Stimulated activated CD4-positive, alpha-beta T cell treated with anti-CD3 and anti-CD28 coated beads, Interleukin-15, amount 100 ng/mL, for 48 hours (primary cell): ENCODE results near the gene PIK3C3.
"Not testable (repeated sequence)": the region's sequence is repeated elsewhere in the genome, so short reads cannot be mapped to it uniquely, and the experiment has no call there.

Source experiments
- DNase-seq, 2 donors: peaks; one replicate each; pipeline ENCODE4 v3.0.0-alpha.2; 2020; ENCODE audit warnings: low read depth in 2 of 2

The PIK3C3 gene

DNA sequence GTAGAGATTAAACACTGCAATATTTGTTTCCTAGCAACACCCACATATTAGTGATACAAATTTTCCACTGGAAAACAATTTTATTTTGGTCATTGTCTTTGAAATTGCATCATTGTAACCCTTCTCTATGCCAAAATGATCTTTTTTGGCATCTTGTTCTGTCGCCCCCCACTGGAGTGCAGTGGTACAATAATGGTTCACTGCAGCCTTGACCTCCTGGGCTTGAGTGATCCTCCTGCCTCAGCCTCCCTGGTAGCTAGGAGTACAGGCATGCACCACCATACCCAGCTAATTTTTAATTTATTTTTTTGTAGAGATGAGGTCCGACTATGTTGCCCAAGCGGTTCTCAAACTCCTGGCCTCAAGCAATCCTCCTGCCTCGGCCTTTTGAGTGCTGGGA lies 117.4 kb downstream of the PIK3C3 start:
- no peak for DNase-seq

DNA sequence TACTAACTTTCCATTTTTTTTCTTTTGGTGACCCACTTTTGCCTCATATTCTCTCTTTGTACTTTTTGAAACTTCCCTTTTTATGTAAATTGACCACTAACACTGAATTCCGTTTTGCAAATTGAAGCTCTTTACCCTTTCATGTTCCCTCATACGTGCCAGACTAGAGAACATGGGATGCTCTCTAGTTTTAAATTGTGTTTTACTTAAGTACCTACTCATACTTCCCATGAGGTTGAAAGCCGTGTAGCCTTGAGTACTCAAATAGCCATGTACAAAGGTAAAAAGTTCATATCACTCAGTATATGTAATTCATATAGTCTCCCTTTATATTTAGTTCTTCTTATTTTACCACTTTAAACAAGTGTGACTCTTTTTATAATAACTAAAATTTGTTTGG lies 119.7 kb downstream of the PIK3C3 start:
- DNase-seq, result no peak

DNA sequence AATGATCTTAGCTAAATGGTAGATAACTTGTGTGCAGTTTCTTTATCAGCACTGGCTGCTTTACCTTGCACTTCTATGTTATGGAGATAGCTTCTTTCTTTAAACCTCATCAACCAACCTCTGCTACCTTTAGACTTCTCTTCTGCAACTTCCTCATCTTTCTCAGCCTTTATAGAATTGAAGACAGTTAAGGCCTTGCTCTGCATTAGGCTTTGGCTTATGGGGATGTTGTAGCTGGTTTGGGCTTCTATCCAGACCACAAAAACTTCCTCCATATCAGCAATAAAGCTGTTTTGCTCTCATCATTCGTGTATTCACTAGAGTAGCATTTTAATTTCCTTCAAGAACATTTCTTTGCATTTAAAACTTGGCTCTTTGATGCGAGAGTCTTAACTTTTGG lies 123.7 kb downstream of the PIK3C3 start:
- no peak for DNase-seq

DNA sequence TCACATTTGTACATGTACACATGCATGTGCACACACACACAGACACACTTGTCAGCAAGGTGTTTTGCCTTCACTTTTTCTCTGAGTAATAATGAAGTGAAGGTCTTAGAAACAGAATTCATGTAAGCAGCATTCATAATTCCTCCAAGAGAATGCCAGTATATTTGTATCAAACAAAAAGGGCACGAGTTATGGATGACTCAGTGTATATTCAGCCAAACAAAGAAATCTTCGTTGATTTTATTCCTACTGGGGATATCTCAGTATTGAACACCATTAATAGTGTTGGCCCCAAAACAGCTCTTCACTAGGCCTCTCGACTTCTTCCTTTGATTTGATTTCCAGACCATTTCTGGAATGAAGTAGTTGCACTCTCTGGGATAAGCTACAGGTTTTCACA lies 125.3 kb downstream of the PIK3C3 start:
- DNase-seq, result no peak

DNA sequence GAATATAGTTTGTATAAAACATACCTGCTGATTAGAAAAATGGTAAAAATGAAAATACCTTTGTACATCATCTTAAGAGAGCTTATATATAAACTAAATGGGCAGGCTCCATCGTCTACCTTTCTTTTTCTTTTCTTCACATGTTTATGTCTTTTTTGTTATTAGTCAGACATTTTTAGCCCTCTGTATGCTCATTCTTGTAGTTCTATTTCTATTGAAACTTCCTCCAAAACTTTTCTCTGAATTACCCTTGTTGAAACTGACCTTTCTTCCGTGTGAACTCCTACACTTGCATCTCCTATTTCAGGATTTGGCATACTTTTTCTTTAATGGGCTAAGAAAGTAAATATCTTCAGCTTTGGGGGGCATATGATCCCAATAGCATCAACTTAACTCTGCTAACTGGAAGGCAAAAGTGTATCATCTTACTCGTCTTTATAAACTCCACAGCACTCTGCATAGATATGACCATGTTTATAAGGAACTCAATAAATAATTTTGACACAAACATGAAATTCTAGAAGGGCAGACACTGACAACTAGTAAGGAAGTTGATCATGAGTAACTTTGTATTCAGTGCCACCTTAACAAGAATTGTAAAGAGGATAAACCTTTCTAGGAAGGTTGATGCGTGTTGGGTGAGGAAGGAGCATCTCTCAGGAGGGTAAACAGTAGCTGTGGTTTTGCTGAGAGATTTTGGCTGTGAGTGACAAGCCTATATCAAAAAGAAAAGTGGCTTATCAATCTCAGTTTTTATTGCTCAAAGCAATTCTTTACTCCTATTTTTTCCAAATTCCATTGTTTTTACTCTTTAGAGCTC lies 127.6 kb downstream of the PIK3C3 start:
- DNase-seq, result no peak

DNA sequence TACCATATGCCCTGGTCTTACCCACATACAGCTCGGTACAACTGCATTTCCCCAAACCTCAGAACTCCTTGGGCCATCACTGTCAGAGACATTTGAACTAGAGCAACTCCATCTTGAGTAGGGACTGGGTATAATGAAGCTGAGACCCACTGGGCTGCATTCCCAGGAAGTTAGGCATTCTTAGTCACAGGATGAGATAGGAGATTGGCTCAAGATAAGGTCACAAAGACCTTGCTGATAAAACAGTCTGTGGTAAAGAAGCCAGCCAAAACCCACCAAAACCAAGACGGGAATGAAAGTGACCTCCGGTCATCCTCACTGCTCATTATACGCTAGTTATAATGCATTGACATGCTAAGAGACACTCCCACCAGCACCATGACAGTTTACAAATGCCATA lies 131.3 kb downstream of the PIK3C3 start:
- no peak for DNase-seq

DNA sequence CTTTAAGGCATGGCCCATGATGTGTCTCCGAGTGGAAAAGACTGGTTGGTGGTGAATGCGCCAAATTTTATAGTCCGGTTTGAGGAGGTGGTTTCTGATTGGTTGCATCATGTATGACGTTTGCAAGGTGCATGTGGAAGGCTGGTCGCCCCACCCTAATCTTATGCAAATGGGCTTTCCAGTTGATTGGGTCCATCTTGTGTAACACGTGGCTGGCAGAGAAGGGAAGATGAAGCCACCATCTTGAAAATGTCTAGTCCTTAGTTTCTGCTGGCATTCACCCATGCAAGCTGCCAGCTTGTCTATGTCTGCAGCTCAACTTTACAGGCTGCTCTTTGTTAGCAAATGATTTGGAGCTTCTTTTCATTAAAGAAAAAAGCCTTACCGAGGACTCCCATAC lies 132.2 kb downstream of the PIK3C3 start:
- DNase-seq, result no peak

DNA sequence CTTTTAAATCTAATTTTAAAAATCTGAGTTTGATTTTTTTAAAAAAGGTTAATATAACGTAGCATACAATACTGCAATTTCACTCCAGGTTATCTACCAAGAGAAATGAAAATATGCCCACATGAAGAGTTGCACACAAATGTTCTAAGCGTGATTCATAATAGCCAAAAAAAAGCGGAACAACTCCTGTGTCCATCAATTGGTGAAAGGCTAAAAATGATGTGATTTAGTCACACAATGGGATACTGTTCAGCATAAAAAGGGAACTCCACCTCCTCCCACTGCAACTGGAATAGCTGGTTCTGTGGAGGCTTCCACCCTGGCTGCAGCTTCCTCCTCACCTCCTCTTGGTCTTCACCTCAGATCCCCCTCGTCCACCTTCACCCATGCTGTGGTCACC lies 132.8 kb downstream of the PIK3C3 start:
- no peak for DNase-seq

DNA sequence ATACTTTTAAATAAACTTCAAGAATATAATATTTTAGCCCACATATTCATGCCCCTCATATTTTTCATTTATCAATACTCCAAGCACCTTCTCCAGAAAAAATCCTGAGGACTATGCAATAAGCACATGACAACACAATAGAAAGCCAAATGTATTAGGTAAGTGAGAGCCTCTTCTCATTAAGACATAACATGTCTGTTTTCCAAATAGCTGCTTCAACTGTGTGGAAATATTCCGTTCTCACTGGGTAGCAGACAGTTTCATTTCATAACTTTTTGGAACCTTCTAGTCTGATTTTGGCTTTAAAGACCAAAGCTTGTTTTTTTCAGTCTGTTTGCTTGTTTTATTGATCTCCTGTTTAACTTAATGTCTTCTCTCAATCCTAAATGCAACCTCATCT lies 137.8 kb downstream of the PIK3C3 start:
- no peak for DNase-seq

DNA sequence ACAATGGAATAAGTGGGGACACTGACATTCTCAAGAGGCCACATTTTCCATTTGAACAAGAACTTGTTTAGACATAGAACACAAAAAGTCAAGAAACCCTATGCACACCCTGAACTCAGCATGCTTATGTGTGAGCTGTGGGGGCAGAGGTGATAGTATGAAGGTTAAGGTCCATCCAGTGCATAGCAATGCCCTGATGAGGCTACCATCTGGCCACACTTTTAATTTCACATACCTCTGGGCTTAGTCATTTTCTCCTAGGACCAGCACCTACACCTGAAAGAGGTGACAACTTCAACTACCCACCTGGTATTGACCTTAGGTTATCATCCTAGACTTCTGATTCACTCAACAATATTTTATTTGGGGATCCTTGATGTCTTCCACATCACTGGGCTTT lies 139.8 kb downstream of the PIK3C3 start:
- DNase-seq, result no peak

DNA sequence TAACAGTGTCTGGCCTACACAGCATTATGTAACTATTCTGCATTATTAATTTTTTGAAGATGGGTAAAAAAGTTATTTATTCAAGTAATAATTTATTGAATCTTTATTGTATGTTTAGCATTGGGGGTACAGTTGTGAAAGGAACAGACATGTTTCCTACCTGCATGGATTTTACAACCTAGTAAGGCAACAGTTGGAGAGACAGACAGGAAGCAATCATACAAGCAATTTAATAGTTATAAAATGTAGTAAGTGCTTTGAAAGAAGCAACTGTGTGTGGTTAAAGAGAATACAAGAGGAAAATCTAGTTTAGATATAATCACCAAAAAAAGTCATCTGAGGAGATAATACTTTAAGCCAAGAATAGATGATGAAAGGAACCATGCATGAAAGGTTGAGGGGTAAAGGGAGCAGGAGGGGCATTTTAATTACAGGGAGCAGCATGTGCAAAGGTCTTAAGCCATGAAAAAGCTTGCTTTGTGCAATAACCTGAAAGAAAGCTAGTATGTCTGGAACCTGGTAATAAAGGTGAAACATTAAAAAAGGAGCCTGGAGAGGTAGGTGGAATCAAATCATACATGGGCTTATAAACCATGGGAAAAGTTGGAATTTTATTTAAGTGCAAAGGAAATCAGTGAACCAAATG lies 140.8 kb downstream of the PIK3C3 start:
- no peak for DNase-seq

DNA sequence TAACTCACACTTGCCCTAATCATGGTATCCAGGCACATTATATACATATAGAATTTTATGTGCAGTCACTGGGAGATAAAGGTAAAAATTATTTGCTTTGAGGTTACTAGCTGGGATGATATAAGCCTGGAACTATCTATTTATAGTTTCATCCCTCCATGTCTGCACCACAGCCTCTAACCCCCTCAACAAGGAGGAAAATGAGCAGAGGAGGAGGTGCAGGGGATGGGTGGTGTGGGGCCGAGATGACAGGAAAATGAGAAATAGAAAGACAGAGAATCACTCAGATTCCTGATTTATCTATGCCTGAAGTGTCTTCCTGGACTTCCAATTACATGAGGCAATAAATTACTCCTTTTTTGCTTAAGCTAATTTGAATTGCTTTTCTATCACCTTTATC lies 145.2 kb downstream of the PIK3C3 start:
- DNase-seq, result no peak

DNA sequence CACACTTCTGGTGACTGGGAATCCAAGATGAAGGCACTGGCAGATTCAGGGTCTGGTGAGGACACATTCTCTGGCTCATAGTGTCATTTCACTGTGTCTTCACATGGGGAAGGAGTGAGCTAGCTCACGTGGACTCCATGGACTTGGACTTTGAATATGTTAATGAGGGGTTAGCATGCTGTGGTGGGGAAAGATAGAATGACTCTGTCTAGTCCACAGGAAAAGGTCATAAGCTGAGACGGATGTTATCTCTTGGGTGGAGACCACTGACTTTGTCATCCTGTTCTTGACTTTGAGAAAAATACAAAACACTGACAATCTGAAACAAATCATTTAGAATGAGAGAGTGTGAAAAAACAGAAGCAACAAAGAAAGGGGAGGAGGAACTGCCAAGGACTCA lies 145.9 kb downstream of the PIK3C3 start:
- no peak for DNase-seq

DNA sequence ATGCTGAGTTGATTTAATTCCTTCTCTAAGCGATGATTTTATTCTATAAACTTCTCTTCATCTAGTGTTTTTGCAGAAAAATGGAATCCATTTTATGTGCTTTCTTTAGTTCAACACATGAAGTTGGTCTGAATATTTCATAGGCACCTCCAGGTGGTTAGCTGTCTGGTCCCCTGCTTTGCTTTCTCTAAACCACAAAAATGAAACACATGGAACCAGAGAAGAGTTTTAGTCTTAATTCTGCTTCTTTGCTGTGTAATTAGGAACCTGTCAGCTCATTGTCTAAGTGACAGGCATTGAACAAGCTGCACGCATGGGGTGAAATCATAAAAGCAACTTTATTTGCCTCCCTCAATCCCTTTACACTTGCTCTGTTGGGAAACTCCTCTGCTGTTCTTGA lies 150.4 kb downstream of the PIK3C3 start:
- no peak for DNase-seq

DNA sequence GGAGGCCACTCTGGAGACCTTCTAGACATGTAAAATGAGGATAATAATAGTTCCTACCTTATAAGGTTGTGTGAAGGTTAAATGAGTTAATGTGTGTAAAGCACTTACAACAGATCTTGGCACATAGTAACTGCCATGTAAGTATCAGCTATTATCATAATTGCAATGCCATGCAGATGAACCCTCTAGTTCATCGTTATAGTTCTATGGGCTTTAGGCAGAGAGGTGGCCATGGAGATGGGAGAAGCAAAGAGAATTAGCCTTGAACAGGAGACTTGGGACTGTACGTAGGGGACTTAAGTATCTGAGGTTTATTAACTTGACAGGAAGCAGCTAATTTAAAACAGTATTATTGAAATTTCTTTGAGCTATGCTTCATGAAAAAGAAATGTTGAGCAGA lies 151.8 kb downstream of the PIK3C3 start:
- no peak for DNase-seq

DNA sequence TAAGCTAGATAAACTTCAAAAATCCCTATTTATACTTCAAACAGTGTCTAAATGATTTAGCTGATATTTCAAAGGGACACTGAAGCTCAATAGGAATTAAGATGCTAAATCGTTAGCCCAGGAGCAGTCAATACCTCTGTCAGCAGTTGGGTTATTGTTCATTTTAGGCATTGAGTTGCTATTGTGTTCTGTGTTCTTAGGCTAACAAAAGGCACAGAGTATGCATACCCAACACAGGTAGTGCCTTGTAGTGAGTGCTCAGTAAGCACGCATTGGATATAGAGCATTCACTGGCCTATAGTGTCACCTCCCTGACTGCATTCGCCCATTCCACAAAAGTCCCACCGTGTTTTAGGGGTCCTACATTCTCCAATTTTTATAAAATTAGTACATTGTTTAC lies 152.3 kb downstream of the PIK3C3 start:
- DNase-seq, result no peak

DNA sequence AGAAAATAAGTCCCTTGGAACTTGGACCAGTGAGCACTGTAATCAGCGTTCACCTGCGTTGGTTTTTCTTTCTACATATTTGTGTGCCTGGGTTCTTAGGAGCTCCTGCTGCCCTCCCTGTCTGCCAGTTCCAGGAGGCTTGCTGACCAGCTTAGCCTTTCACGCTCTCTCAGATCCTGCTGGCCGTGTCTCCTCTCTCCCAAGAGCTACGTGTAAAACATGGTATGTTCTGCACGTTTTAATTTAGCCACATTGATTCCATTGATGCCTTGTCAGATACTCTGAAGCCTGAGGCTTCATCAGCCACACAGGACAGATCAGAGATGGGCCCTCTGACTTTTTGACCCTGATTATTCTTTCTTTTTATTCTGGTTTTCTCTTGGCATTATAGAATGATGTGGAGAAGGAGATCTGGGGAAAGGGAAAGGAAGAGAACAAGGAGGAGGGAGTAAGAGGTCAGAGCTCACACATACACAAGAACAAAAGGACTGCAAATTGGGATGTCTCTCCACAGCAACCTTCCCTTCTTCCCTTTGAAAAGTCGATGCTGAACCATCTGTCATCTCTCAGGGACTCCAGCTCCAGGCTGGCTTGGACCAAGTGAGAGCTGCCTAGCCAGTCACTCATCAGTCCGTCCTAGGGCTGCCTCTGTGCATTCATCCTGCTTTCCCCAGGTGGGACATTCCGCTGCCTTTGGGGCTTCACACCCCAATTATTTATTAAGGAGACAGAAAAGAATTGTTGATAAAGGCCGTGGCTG lies 152.8 kb downstream of the PIK3C3 start:
- DNase-seq, result no peak

DNA sequence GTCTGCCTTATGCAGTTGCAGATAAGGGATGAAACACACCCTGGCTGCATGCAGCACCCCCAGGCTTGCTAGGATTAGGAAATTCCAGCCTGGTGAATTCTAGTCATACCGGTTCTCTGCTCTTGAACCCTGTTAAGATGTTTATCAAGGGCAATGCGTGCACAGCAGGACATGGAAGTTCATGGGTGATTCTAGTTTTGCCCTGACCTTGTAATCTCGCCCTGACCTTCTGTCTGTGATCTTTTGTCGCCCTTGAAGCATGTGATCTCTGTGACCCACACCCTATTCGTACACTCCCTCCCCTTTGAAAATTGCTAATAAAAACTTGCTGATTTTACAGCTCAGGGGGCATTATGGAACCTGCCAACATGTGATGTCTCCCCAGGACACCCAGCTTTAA lies 157.1 kb downstream of the PIK3C3 start:
- DNase-seq, result not testable (repeated sequence)

DNA sequence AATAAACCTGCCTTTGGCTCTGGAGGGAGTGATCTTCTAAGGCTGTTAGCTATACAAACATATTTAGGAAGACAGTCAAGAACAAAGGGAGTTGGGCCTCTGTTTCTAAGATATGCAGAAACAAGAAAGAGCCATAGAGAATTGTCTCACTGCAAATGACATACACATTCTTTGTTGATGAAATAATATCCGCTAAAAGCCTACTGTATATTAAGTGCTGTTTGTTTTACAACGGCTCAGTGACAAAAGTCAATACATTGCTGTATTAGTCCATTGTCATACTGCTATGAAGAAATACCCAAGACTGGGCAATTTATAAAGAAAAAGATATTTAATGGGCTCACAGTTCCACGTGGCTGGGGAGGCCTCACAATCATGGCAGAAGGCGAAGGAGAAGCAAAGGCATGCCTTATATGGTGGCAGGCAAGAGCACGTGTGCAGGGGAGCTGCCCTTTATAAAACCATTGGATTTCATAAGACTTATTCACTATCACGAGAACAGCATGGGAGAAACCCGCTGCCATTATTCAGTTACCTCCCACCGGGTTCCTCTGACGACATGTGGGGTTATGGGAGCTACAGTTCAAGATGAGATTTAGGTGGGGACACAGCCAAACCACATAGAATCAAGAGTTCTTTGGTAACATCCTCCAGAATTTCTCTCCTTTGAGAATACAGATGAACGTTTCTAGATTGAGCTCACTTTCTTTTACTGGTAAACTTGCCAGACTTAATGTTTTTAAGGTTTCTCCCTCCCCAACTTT lies 157.8 kb downstream of the PIK3C3 start:
- DNase-seq, result no peak

DNA sequence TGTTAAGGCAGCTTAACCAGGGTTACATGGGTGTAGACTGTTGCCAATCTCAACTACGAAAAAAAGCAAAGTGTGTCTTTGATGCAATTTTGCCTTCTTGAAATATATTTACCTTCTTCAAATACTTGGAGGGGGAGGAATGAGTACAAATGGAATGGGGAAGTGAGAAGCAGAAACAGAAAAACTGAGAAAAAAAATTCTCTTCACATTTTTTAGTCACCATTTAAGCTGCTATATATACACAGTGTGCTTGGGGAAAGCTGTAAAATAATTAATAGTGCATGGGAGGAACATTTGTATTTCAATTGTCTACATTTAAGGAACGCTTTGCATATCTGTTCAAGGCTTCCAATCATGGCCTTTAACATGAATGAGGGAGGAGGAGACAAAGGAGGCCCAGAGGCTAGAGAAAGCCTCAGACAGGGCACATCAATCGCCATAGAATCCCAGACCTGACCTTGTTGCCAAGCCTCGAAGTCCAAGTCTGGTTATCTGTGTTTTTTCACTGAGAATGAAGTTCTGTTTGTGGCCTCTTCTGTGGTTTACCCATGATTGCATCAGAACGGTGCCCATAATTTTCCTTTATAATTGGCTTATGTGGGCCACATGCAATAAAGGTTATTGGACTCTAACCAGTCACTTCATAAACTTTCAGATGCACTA lies 158.6 kb downstream of the PIK3C3 start:
- no peak for DNase-seq

DNA sequence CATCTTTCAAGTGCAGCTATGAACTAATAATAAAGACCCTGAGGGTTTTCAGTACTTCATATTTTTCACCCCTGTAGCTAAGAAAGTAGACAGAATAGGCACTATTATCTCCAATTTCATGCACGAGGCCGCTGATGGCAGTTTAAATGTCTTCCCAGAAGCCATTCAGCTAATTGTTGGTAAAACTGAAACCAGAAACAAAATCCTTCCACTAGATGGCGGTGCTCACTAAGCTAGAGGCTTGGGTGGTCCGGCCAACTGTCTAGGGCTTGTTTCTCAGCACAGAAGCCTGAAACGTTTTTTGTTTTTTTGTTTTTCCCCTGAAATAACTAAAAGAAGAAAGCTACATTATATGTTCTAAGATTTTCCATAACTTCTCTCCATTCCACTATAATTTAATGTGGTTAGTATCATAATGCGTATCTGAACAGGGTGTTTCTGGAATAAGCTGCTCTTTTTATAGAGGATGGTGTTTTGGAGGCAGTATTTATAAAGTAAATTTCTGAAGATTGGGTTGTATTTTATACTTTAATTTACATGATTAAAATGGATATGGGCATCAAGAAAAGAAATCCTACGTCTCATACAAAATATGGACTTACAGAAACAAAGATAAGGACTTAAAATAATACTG lies 159.4 kb downstream of the PIK3C3 start:
- DNase-seq, result peak; percentile 5 to 36
